ENCODE data around the gene HOXC9.

Gene HOXC9

GRCh38 chr12:54042970-54043853, 43.3 kb downstream of the HOXC9 start:
- DNase-seq, result no peak

DNA sequence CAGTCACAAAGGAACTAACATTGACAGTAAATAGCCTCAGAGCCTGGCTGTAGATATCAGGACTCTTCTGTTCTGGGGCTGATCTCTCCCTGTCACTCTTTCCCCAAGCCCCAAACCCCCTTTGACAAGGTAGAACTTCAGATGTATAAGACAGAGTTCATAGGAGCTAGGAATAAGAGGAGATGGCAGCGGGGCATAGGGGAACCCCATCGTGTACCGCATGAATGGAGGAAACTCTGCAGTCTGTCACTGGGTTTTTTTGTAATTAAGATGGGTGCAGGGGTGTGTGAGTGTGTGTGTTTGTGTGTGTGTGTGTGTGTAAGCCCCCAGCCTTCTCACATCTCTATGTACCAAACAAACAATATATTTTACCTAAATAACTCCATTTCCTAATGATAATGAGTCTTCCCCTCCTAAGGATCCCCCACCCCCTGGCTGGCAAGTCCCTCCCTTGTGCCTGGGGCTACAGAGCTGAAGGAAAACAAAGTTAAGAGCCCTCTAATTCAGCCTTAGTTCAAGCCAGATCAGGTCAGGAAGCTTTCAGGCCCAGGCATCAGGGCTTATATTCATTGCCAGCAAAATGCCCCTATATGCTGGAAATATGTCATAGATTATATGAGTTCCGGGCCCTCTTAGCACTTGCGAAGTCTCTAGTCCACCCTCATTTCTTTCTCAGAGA, 44.6 kb downstream of the HOXC9 start:
- DNase-seq, result no peak

DNA sequence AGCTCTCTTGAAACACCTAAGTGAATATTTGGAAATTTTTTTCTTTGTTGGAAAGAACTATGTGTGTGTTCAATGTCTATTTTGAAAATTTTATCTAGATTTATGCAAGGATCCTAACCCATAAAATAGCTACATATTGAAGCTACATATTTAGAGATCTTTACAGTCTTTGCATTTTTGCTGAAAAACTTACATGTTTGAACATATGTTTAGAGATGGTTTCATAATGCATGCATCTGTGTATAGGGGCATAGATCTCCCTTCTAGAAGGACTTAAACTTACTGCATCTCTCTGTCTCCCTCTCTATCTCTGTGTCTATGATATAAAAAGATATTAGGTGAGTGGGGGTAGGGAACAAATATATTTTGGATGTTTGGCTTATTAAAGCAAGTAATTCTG, 45.4 kb downstream of the HOXC9 start:
- no peak for DNase-seq

- no peak for DNase-seq
These were observed 46.0 kb downstream of the HOXC9 start for GRCh38 chr12:54045868-54046521.

- no peak for DNase-seq
These were observed 46.8 kb downstream of the HOXC9 start for GRCh38 chr12:54046809-54047159.

- DNase-seq, result no peak
These were observed 47.4 kb downstream of the HOXC9 start for GRCh38 chr12:54047160-54047963.

DNA sequence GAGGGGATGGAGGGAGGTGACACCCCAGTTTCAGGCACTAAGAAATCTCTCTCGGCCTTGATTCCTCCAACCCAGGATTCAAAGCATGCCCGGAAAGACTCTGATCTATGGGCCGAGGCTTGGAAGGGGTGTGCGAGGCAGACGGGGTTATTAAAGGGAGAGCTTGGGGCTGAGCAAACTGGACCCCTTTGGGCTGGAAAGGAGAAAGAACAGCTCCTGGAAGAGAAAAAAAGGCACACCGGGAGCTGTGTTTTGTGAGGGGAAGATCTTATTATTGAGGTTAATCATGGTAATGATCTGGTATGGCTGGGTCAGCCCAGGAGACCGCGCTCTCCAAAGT, 48.0 kb downstream of the HOXC9 start:
- DNase-seq, result no peak

- no peak for DNase-seq
These were observed 48.6 kb downstream of the HOXC9 start for GRCh38 chr12:54048406-54049093.

DNA sequence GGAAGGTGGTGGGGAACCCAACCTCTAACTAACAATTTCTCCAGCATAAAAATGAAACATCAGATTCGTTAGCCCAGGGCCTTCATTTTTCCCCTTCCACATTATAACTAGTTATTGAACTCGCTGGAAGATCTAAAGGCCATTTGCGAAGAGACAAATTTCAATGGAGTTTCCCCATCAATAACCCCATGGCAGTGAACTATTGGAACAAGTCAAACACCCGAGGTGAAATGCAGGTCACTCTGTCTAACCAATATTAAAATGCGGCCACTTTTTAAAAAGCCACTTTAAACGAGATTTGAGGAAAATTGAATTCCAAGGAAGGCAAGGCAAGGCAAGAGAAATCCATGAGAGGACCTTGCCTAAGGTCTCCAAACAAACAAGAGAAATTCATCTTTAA, 49.1 kb downstream of the HOXC9 start:
- DNase-seq, result no peak

GRCh38 chr12:54050482-54050810, 50.5 kb downstream of the HOXC9 start:
- DNase-seq, result no peak

- no peak for DNase-seq
These were observed 51.3 kb downstream of the HOXC9 start for GRCh38 chr12:54051026-54051842.

- DNase-seq, result no peak
These were observed 52.0 kb downstream of the HOXC9 start for GRCh38 chr12:54051874-54052437.

DNA sequence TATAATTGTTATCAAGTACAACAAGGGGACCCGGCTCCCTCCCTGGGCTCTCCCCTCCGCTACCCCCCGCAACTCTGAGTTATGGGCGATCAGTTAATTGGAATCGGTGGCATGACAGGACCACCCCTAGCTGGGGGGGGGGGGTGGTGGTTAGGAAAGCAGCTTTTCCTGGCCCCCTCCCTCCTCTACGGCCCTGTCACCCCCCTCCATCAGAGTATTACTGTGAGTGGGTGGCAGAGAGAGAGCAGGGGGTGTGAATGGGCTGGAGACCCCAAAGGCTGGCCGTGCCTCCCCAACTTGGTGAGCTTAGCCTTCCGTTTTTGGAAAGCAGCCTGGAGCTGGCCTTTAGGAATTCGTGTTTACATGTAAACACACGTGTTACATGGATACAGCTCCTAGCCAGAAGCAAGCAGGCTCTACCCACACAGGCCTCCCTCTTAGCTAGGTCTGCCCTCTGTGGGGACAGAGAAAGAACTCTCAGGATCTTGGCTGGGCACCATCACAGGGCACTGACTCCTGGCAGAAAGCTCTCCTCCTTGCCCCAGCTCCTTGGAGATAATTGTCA, 52.6 kb downstream of the HOXC9 start:
- no peak for DNase-seq
